H1 (cell line): ENCODE measurements around the gene MYH11. TPM values are rescaled to one million over a fixed set of nuclear protein-coding genes. Genes with fewer than 3 reads are reported as not detected.

Experiments
- CTCF ChIA-PET: fragments of 300-600 bp; sonication (Branson Sonifier 250); formaldehyde crosslinking; loops from one replicate; lab custom pipeline; 2021; ENCODE audit not compliant: partially characterized antibody; lab: Charles Lee
- POLR2A ChIA-PET: fragments of 300-600 bp; sonication (Branson Sonifier 250); formaldehyde crosslinking; loops from one replicate; lab custom pipeline; 2021; ENCODE audit warnings: inconsistent platforms; ENCODE audit not compliant: partially characterized antibody; lab: Charles Lee
- DNase-seq, 2 experiments: peaks; one replicate each; pipeline versions ENCODE4 v3.0.0 to v3.0.0-alpha.2; 2010 to 2022; ENCODE audit warnings: low spot score in 2 of 2, low read depth in 1 of 2, mixed read lengths in 1 of 2
- FAIRE-seq: peaks from 2 replicates; lab custom pipeline; 2011; peaks lifted over from hg19 to GRCh38; lab: Jason Lieb, UNC
- H2AFZ ChIP-seq: 2 replicates; pipeline ENCODE4 v1.8.1; 2012; ENCODE audit warnings: low read length, inconsistent platforms
- H2AK5ac ChIP-seq: 2 replicates; pipeline ENCODE4 v1.6.1; 2013; ENCODE audit warnings: low read depth, low read length
- H2BK120ac ChIP-seq: replicated peaks from 2 replicates; pipeline ENCODE3; 2013; ENCODE audit warnings: low read depth, low read length, inconsistent platforms
- H2BK12ac ChIP-seq: 2 replicates; pipeline ENCODE4 v1.6.1; 2013; ENCODE audit warnings: low read depth, low read length
- H2BK15ac ChIP-seq: 2 replicates; pipeline ENCODE4 v1.6.1; 2013; ENCODE audit warnings: low read length
- H2BK20ac ChIP-seq: 2 replicates; pipeline ENCODE4 v1.6.1; 2013; ENCODE audit warnings: low read length
- H2BK5ac ChIP-seq: 2 replicates; pipeline ENCODE4 v1.6.1; 2013; ENCODE audit warnings: low read depth, low read length
- H3K14ac ChIP-seq: 2 replicates; pipeline ENCODE4 v1.6.1; 2013; ENCODE audit warnings: inconsistent platforms; ENCODE audit not compliant: insufficient read length
- H3K18ac ChIP-seq: 2 replicates; pipeline ENCODE4 v1.6.1; 2013; ENCODE audit warnings: low read length; ENCODE audit errors: extremely low read depth
- H3K23ac ChIP-seq: 2 replicates; pipeline ENCODE4 v1.6.1; 2013; ENCODE audit warnings: inconsistent platforms; ENCODE audit not compliant: insufficient read length
- H3K23me2 ChIP-seq: 2 replicates; pipeline ENCODE4 v1.6.1; 2013; ENCODE audit warnings: low read depth, low read length
- H3K27ac ChIP-seq: 2 replicates; pipeline ENCODE4 v1.6.1; 2011; ENCODE audit warnings: low read depth, low read length, inconsistent platforms
- H3K27me3 ChIP-seq, 4 experiments: replicated peaks in 1 of 4; 1 replicate in 1 of 4; 2 replicates in 3 of 4; pipeline versions ENCODE4 v1.6.1 to v1.8.1; 2011 to 2013; ENCODE audit warnings: low read length in 3 of 4, mild to moderate bottlenecking in 3 of 4, inconsistent platforms in 2 of 4, mixed read lengths in 2 of 4, moderate library complexity in 1 of 4; ENCODE audit not compliant: control insufficient read depth in 3 of 4, insufficient read depth in 3 of 4; ENCODE audit errors: extremely low read depth in 1 of 4
- H3K36me3 ChIP-seq, 4 experiments: 2 replicates each; pipeline versions ENCODE4 v1.6.1 to v1.8.1; 2011 to 2013; ENCODE audit warnings: mild to moderate bottlenecking in 4 of 4, low read length in 3 of 4, moderate library complexity in 2 of 4, control low read depth in 1 of 4, inconsistent platforms in 1 of 4; ENCODE audit not compliant: insufficient read depth in 4 of 4, control insufficient read depth in 2 of 4
- H3K4ac ChIP-seq: replicated peaks from 2 replicates; pipeline ENCODE3; 2013; ENCODE audit warnings: low read length, low read depth, mixed read lengths, inconsistent platforms; ENCODE audit not compliant: insufficient read length
- H3K4me1 ChIP-seq, 4 experiments: replicated peaks in 1 of 4; 1 replicate in 1 of 4; 2 replicates in 3 of 4; pipeline versions ENCODE4 v1.6.1 to v1.8.1; 2011 to 2013; ENCODE audit warnings: low read length in 3 of 4, inconsistent platforms in 2 of 4, mixed read lengths in 1 of 4; ENCODE audit not compliant: insufficient read depth in 4 of 4, control insufficient read depth in 3 of 4
- H3K4me2 ChIP-seq, 2 experiments: 2 replicates each; pipeline versions ENCODE4 v1.6.1 to v1.8.1; 2011 to 2013; ENCODE audit warnings: low read depth in 2 of 2, low read length in 2 of 2, control low read depth in 1 of 2, inconsistent platforms in 1 of 2, mild to moderate bottlenecking in 1 of 2; ENCODE audit not compliant: insufficient read depth in 1 of 2
- H3K4me3 ChIP-seq, 4 experiments: fragments of 200-600, 300-600 bp in 1 of 4; sonication (generic), shearing (Covaris generic), sonication (Bioruptor Twin) in 1 of 4; 2 replicates each; pipeline versions ENCODE4 v1.5.1 to v1.8.1; 2011 to 2016; ENCODE audit warnings: low read length in 4 of 4, low read depth in 3 of 4, control low read depth in 2 of 4, inconsistent platforms in 2 of 4, mild to moderate bottlenecking in 2 of 4, mixed read lengths in 1 of 4, moderate library complexity in 1 of 4; ENCODE audit not compliant: insufficient read depth in 2 of 4; ENCODE audit errors: extremely low read depth in 1 of 4
- H3K56ac ChIP-seq: replicated peaks from 2 replicates; pipeline ENCODE3; 2013; ENCODE audit warnings: low read depth, mild to moderate bottlenecking, mixed read lengths, low read length, inconsistent platforms; ENCODE audit not compliant: insufficient read length
- H3K79me1 ChIP-seq: 2 replicates; pipeline ENCODE4 v1.6.1; 2013; ENCODE audit warnings: low read depth, low read length, control low read depth
- H3K79me2 ChIP-seq, 2 experiments: 2 replicates each; pipeline versions ENCODE4 v1.6.1 to v1.8.1; 2012 to 2013; ENCODE audit warnings: low read length in 2 of 2, mild to moderate bottlenecking in 2 of 2, inconsistent platforms in 1 of 2; ENCODE audit not compliant: insufficient read depth in 2 of 2, control insufficient read depth in 1 of 2
- H3K9ac ChIP-seq, 4 experiments: replicated peaks in 1 of 4; 1 replicate in 1 of 4; 2 replicates in 3 of 4; pipeline versions ENCODE4 v1.6.1 to v1.8.1; 2011 to 2013; ENCODE audit warnings: low read depth in 3 of 4, low read length in 3 of 4, control low read depth in 2 of 4, mild to moderate bottlenecking in 2 of 4, moderate library complexity in 2 of 4, inconsistent platforms in 1 of 4; ENCODE audit errors: extremely low read depth in 1 of 4
- H3K9me3 ChIP-seq, 2 experiments: 2 replicates each; pipeline versions ENCODE4 v1.6.1 to v1.8.1; 2012 to 2013; ENCODE audit warnings: mild to moderate bottlenecking in 2 of 2, moderate library complexity in 2 of 2, control low read depth in 1 of 2, inconsistent platforms in 1 of 2, low read depth in 1 of 2, low read length in 1 of 2, mixed read lengths in 1 of 2; ENCODE audit not compliant: insufficient read depth in 2 of 2
- H4K20me1 ChIP-seq, 2 experiments: replicated peaks in 1 of 2; 2 replicates each; pipeline versions ENCODE3 to v1.8.1; 2011 to 2013; ENCODE audit warnings: inconsistent platforms in 2 of 2, low read length in 2 of 2, mild to moderate bottlenecking in 1 of 2; ENCODE audit not compliant: insufficient read depth in 2 of 2, control insufficient read depth in 1 of 2
- H4K5ac ChIP-seq: 2 replicates; pipeline ENCODE4 v1.6.1; 2013; ENCODE audit warnings: low read length, low read depth, mixed read lengths, inconsistent platforms; ENCODE audit not compliant: insufficient read length
- H4K8ac ChIP-seq: 2 replicates; pipeline ENCODE4 v1.8.0; 2013; ENCODE audit warnings: mild to moderate bottlenecking, moderate library complexity, low read length, inconsistent platforms; ENCODE audit not compliant: insufficient read depth; ENCODE audit errors: extremely low read depth
- H4K91ac ChIP-seq: replicated peaks from 2 replicates; pipeline ENCODE3; 2013; ENCODE audit warnings: low read length, mixed read lengths, inconsistent platforms; ENCODE audit not compliant: insufficient read length
- ATF2 ChIP-seq: IDR thresholded peaks from 2 replicates; pipeline ENCODE4 v1.6.1; 2012; ENCODE audit warnings: low read length, inconsistent platforms
- CHD1 ChIP-seq: IDR thresholded peaks from 2 replicates; pipeline ENCODE4 v1.6.1; 2012; ENCODE audit warnings: low read depth, low read length, improper control_type of control experiment
- CREB1 ChIP-seq: IDR thresholded peaks from 2 replicates; pipeline ENCODE4 v1.6.1; 2012; ENCODE audit warnings: inconsistent platforms
- GABPA ChIP-seq: IDR thresholded peaks from 2 replicates; pipeline ENCODE4 v1.6.1; 2011; ENCODE audit warnings: mild to moderate bottlenecking, low read length, moderate library complexity, borderline replicate concordance; ENCODE audit not compliant: insufficient read depth
- GTF2F1 ChIP-seq: IDR thresholded peaks from 2 replicates; pipeline ENCODE4 v1.6.1; 2012; ENCODE audit warnings: low read depth, low read length, improper control_type of control experiment, borderline replicate concordance
- HDAC2 ChIP-seq, 2 experiments: fragments of 300-600 bp in 1 of 2; sonication (generic) in 1 of 2; IDR thresholded peaks; 2 replicates each; pipeline ENCODE4 v1.6.1; 2011 to 2012; ENCODE audit warnings: low read depth in 2 of 2, low read length in 2 of 2, mild to moderate bottlenecking in 2 of 2, moderate library complexity in 2 of 2, borderline replicate concordance in 1 of 2, inconsistent platforms in 1 of 2
- KDM5A ChIP-seq: fragments of 200-600 bp; IDR thresholded peaks from 2 replicates; pipeline ENCODE4 v1.7.1; 2012; ENCODE audit warnings: mild to moderate bottlenecking, low read length, inconsistent platforms, mixed read lengths
- SIN3A ChIP-seq, 2 experiments: IDR thresholded peaks in 1 of 2; conservative IDR thresholded peaks in 1 of 2; 2 replicates each; pipeline ENCODE4 v1.6.1; 2011 to 2012; ENCODE audit warnings: low read length in 2 of 2, improper control_type of control experiment in 1 of 2, low read depth in 1 of 2, mild to moderate bottlenecking in 1 of 2
- SP2 ChIP-seq: IDR thresholded peaks from 2 replicates; pipeline ENCODE4 v1.6.1; 2012; ENCODE audit warnings: mild to moderate bottlenecking, low read length, inconsistent platforms
- USF2 ChIP-seq: IDR thresholded peaks from 2 replicates; pipeline ENCODE4 v1.6.1; 2011; ENCODE audit warnings: low read length, improper control_type of control experiment
- WGBS, 2 experiments: shearing (Covaris generic) in 1 of 2; methylation state at CpG; one replicate each; pipeline versions ENCODE4 v1.1.6 to v1.1.7; 2013 to 2015; ENCODE audit warnings: low lambda C conversion rate in 2 of 2, mixed read lengths in 2 of 2, inconsistent platforms in 1 of 2, low coverage in 1 of 2, missing lambda C conversion rate in 1 of 2; ENCODE audit not compliant: insufficient replicate concordance in 2 of 2, insufficient coverage in 1 of 2, insufficient read length in 1 of 2; ENCODE audit errors: extremely low coverage in 1 of 2, missing lambda C conversion rate in 1 of 2; 5-methylcytosine and 5-hydroxymethylcytosine counted together
- polyA plus RNA-seq, 7 experiments: library from polyadenylated mRNA; depleted of rRNA in 3 of 7; stranded (reverse) in 5 of 7; unstranded in 2 of 7; fragments of >200 nt in 5 of 7; fragments of 200-250 nt in 2 of 7; gene quantifications; 1 replicate in 5 of 7; 2 replicates in 1 of 7; 4 replicates in 1 of 7; pipeline versions ENCODE4 v1.2.1 to v1.2.3, GENCODE V29; 2011 to 2013; ENCODE audit warnings: missing spikeins in 2 of 7, mixed read lengths in 2 of 7
- total RNA-seq: library from RNA; stranded (reverse); fragmentation: NEBNext Ultra II Directional; extraction: Animal tissue kit (Norgen Biotek cat#: 25700); gene quantifications from 2 replicates; pipeline ENCODE4 v1.2.1, GENCODE V29; 2021

Gene MYH11
- total and polyA plus RNA-seq, 2 of the 8 experiments (the other 6 are each of a cell fraction or from before 2014, with no cell fraction given) = 0.11 to 0.78 TPM

GRCh38 chr16:15879255-15879811, 22.5 kb upstream of the MYH11 start:
- CTCF ChIA-PET = no interaction called here
- Histone ChIP-seq H3K14ac (no peak overlapping the region), H2AK5ac (no peak overlapping the region), H2BK15ac (no peak overlapping the region), H2BK20ac (no peak overlapping the region), H3K23ac (no peak overlapping the region), H4K8ac (no peak overlapping the region), H3K23me2 (no peaks in the 10 kb centered on the region), H2AFZ (no peak overlapping the region), H3K79me1 (peaks cover 3% of the 10 kb centered on the region; the same call in 1 of the 2 replicates), H3K27ac (no peak overlapping the region), H3K9ac (no peak overlapping the region), H3K4me2 (no peak overlapping the region), H4K5ac (no peak overlapping the region), H3K4ac (no peak overlapping the region), H3K18ac (no peak overlapping the region), H3K56ac (no peak overlapping the region), H3K36me3 (peaks cover 3 to 25% (median 7%) of the 10 kb centered on the region in 4 experiments; a peak in 6 of 8 replicates), H2BK120ac (no peak overlapping the region), H4K20me1 (peaks cover 2 to 7% of the 10 kb centered on the region in 2 experiments), H3K9me3 (no peaks in the 10 kb centered on the region), H3K4me1 (peaks cover 0 to 3% (median 1%) of the 10 kb centered on the region in 4 experiments; a peak in 1 of 7 replicates), H2BK12ac (no peak overlapping the region), H3K79me2 (peaks cover 0 to 14% of the 10 kb centered on the region in 2 experiments; a peak in 3 of 4 replicates), H3K27me3 (no peaks in the 10 kb centered on the region), H4K91ac (no peak overlapping the region), H2BK5ac (no peak overlapping the region), H3K4me3 (no peak overlapping the region)
- no peak for FAIRE-seq
- 94% methylated on average over 2 of the region's 2 CpGs; no CpG with 5 or more reads in 1 of the 2 experiments for WGBS, 2 experiments
- POLR2A ChIA-PET = interaction anchor here (1.0 to 1.4 kb wide), 3 partner anchors 10 to 18 kb away, joined by 3 to 4 read pairs (median 4); partner anchors contain the start of gene CEP20
- no peak for DNase-seq
- TF ChIP-seq CREB1 (no peak), GABPA (no peak), ATF2 (no peak), USF2 (no peak), SP2 (no peak), SIN3A (conservative IDR thresholded peaks at IDR 0.05 in 1 of 2, IDR thresholded peaks at IDR 0.05 in 1 of 2; ENCODE audit: low read depth in 1 of 2, low read length in 2 of 2) (no peak), KDM5A (no peak), CHD1 (no peak), HDAC2 (IDR thresholded peaks at IDR 0.05; ENCODE audit: borderline replicate concordance in 1 of 2, low read depth in 2 of 2, low read length in 2 of 2) (no peak), GTF2F1 (no peak)
